HG03103 (cell line): ENCODE data around the gene FABP7.

Experiments used
- ATAC-seq: cut with Tn5 transposase; IDR thresholded peaks from one replicate; pipeline ENCODE4 v1.9.1; 2021; ENCODE audit warnings: low read depth; ENCODE audit not compliant: unreplicated experiment

FABP7 gene

GRCh38 chr6:122832459-122832858 lies 52.9 kb downstream of the FABP7 start:
- ATAC-seq = no peak

DNA sequence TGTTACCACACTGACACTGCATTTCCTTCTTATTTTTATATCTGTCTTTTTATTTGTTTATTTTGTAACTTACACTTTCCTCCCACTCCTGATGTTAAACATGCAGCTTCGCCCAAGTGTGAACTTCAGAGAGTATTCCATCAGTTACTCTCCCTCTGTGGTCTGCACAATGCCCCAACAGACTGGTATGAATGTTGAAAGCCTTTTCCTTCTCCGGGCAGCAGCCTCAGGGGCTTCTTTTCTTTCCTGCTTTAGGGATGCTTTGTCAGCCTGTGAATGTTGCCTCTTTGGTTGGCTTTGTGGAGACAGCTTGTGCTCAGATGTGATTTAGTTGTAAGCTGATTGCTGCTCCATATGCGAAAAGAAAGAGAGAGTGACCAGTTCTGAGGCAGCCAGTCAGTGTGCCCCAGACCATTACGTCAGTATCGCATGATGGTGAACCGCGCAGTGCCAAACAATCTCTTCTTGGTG lies 53.5 kb downstream of the FABP7 start:
- ATAC-seq = no peak
